DMS79 (cell line): ENCODE measurements around the gene JTB.

Experiments
- DNase-seq: peaks from one replicate; lab custom pipeline; 2025; lab: John Stamatoyannopoulos, UW

The JTB gene

GRCh38 chr1:153932156-153933131 is 45.0 kb downstream of the JTB start:
- no peak for DNase-seq

- DNase-seq: no peak
Measured at GRCh38 chr1:153929981-153930948, 47.2 kb downstream of the JTB start.

- DNase-seq: no peak
Measured at GRCh38 chr1:153929426-153929825, 48.0 kb downstream of the JTB start.

DNA sequence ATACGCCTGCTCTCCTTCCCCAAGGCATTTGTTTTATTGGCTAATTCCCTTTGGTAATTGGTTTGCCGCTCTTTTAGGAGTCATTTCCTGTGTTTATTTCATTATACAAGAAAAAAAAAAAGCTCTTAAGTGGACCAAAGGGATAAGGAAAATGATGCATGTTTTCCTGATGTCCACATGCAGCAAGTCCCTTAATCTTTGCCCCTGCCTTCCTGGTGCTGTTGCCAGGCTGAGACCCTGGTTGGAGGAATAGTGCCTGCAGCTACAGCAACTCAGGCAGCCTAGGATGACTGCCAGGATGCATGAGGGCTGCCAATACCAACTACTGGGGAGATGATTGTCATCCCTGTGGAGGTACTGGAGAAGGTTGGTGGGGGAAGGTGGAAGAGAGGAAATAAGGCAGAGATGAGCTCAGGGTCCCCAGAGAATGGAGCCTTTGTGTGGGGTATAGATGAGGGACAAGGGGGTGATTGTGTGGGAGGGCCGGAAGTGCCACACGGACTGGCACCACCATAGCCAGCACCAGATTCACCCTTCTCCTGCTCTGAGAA is 48.6 kb downstream of the JTB start:
- no peak for DNase-seq

- DNase-seq: no peak
Measured at GRCh38 chr1:153928245-153928644, 49.2 kb downstream of the JTB start.

DNA sequence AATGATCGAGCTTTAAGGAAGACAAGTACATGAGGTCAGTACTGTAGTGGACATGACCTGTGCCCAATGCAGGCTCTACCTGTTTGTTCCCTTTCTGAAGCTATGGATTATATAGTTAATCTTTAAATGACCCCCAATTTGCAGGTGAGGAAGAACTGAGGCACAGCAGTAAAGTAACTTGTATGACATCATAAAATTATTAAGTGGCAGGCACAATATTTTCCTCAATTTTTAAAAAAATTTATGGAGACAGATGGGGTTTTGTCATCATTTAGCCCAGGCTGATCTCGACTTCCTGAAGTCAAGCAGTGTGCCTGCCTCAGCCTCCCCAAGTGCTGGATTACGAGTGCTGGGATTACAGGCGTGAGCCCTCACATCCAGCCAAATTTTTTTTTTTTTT is 51.1 kb downstream of the JTB start:
- DNase-seq: no peak
